HL-60 (cell line): ENCODE measurements around the gene FARP1.

Source experiments
- DNase-seq, 2 experiments: peaks; one replicate each; pipeline ENCODE4 v3.0.0-alpha.2; 2010 to 2020; ENCODE audit warnings: low read depth in 1 of 2, low spot score in 1 of 2
- H3K27ac ChIP-seq: fragments of 250-450 bp; sonication (Bioruptor Pico); replicated peaks from 2 replicates; pipeline ENCODE4 v1.5.1; 2020; ENCODE audit warnings: mild to moderate bottlenecking, moderate library complexity
- H3K27me3 ChIP-seq: fragments of 250-450 bp; sonication (Bioruptor Pico); 2 replicates; pipeline ENCODE4 v1.5.1; 2021; ENCODE audit warnings: mild to moderate bottlenecking, moderate library complexity; ENCODE audit not compliant: insufficient read depth, poor library complexity, severe bottlenecking
- H3K4me3 ChIP-seq: replicated peaks from 2 replicates; pipeline ENCODE4 v1.5.1; 2011; ENCODE audit warnings: mild to moderate bottlenecking, control low read depth, low read length; ENCODE audit not compliant: insufficient read depth
- GABPA ChIP-seq: IDR thresholded peaks from 2 replicates; pipeline ENCODE4 v1.6.1; 2012; ENCODE audit warnings: low read depth
- POLR2AphosphoS5 ChIP-seq: IDR thresholded peaks from 2 replicates; pipeline ENCODE4 v1.6.1; 2012; ENCODE audit warnings: low read depth
- SPI1 ChIP-seq: IDR thresholded peaks from 2 replicates; pipeline ENCODE4 v1.6.1; 2012; ENCODE audit warnings: low read depth, mild to moderate bottlenecking, borderline replicate concordance
- TF ChIP-seq, protein P1 (sequence below): IDR thresholded peaks from 2 replicates; pipeline ENCODE4 v1.6.1; 2012; ENCODE audit warnings: low read depth; ENCODE audit not compliant: insufficient replicate concordance
- TF ChIP-seq, protein P2 (sequence below): IDR thresholded peaks from one replicate; pipeline ENCODE4 v1.5.1; 2011; ENCODE audit warnings: low read length, control low read depth, inconsistent platforms; ENCODE audit not compliant: insufficient read depth

The FARP1 gene

DNA sequence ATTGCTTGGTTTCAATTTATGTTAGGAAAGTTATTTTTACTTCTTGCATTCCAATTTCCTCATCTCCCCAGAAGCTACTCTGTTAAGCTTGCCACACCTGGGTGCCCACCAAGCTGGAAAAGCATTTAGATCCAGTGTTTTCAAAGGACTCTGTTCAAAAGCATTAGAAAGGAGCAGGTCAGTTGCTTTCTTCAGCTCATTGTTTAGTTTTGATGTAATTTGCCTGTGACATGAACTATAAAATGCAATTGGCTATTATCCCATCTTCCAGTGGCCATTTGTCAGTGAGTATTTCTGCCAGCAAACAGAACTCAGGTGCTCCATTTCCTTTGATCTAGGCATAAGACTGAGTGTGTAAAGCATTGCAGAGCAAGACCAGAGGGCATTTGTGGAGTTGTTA lies 80.8 kb downstream of the FARP1 start:
- Histone ChIP-seq H3K27me3 (peaks cover 5% of the 10 kb centered on the region), H3K27ac (no peak overlapping the region), H3K4me3 (no peak overlapping the region)
- TF ChIP-seq SPI1 (no peak), POLR2AphosphoS5 (no peak), GABPA (no peak)
- TF ChIP-seq, protein P1, sequence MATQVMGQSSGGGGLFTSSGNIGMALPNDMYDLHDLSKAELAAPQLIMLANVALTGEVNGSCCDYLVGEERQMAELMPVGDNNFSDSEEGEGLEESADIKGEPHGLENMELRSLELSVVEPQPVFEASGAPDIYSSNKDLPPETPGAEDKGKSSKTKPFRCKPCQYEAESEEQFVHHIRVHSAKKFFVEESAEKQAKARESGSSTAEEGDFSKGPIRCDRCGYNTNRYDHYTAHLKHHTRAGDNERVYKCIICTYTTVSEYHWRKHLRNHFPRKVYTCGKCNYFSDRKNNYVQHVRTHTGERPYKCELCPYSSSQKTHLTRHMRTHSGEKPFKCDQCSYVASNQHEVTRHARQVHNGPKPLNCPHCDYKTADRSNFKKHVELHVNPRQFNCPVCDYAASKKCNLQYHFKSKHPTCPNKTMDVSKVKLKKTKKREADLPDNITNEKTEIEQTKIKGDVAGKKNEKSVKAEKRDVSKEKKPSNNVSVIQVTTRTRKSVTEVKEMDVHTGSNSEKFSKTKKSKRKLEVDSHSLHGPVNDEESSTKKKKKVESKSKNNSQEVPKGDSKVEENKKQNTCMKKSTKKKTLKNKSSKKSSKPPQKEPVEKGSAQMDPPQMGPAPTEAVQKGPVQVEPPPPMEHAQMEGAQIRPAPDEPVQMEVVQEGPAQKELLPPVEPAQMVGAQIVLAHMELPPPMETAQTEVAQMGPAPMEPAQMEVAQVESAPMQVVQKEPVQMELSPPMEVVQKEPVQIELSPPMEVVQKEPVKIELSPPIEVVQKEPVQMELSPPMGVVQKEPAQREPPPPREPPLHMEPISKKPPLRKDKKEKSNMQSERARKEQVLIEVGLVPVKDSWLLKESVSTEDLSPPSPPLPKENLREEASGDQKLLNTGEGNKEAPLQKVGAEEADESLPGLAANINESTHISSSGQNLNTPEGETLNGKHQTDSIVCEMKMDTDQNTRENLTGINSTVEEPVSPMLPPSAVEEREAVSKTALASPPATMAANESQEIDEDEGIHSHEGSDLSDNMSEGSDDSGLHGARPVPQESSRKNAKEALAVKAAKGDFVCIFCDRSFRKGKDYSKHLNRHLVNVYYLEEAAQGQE = no peak
- TF ChIP-seq, protein P2, sequence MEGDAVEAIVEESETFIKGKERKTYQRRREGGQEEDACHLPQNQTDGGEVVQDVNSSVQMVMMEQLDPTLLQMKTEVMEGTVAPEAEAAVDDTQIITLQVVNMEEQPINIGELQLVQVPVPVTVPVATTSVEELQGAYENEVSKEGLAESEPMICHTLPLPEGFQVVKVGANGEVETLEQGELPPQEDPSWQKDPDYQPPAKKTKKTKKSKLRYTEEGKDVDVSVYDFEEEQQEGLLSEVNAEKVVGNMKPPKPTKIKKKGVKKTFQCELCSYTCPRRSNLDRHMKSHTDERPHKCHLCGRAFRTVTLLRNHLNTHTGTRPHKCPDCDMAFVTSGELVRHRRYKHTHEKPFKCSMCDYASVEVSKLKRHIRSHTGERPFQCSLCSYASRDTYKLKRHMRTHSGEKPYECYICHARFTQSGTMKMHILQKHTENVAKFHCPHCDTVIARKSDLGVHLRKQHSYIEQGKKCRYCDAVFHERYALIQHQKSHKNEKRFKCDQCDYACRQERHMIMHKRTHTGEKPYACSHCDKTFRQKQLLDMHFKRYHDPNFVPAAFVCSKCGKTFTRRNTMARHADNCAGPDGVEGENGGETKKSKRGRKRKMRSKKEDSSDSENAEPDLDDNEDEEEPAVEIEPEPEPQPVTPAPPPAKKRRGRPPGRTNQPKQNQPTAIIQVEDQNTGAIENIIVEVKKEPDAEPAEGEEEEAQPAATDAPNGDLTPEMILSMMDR = no peak
- no peak for DNase-seq

DNA sequence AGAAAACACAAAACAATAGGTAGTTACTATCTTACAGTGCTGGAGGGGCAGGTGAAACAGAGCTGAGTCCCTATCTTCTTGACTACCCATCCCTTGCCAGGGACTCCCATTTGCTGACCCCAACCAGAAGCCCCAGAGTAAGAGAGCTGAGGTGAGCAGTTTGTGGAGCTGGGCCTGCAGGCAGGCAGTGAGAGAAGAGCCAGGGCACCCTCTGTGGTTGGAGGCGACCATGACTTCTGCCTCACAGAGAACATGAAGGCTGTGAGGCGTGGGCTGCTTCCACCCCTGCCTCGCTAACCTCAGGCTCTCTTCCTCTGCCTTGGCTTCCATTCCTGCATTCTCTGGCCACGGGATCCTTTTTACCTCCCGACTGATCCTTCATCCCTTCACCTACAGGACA lies 81.7 kb downstream of the FARP1 start:
- H3K27me3 ChIP-seq = peaks cover 5% of the 10 kb centered on the region
- H3K4me3 ChIP-seq = no peak overlapping the region
- H3K27ac ChIP-seq = no peak overlapping the region
- no peak for DNase-seq
- TF ChIP-seq, protein P1 = no peak
- TF ChIP-seq GABPA = no peak
- no peak for TF ChIP-seq POLR2AphosphoS5
- TF ChIP-seq, protein P2 = no peak
- no peak for TF ChIP-seq SPI1

DNA sequence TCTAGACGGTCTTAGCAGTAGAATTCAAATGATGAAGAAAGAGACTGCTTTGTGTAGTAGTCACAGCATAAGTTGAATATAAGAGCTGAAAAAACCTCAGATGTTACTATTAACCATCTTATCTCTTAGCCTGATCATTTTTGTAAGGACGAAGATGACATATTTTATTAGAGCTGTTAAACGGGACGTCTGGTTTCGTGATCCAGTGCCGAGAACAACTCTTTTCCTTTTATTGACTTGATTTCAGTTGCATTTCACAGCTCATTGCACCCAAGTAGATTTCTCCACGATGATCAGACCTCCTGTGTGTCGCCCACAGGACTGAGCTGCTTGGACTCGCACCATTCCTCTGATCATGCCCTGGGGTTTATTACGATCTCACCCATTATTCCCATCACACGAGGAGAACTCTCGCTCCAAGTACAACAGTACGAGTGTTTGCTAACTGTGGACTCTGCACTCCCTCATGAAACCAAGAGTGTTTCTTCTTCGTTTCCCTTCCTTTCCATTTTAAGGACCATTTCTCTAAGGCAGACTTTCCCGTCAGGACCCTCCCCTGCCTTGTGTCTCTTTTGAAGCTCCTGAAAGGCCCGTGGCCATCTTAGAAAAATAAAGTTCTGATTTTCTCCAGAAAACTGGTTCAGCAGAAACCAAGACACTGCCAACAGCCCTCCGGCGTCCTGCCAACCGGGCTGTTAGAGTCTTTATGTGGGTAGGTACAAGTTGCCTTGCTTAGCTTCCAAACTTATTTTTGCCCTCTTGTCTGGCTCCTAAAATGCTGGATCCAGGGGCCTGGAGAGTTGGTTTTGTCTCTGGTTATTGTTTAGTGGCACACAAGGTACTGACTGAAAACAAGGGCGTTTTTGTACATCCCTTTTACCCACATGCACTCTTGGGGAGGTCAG lies 82.4 kb downstream of the FARP1 start:
- no peak for DNase-seq
- H3K27ac ChIP-seq = no peak overlapping the region
- TF ChIP-seq SPI1 (no peak), POLR2AphosphoS5 (no peak), GABPA (no peak)
- TF ChIP-seq, protein P2 = no peak
- TF ChIP-seq, protein P1 = no peak
- peaks cover 5% of the 10 kb centered on the region for H3K27me3 ChIP-seq
- no peak overlapping the region for H3K4me3 ChIP-seq
